Measurements from ENCODE around the gene ACOX3. TPM values are rescaled to one million over a fixed set of nuclear protein-coding genes. Genes with fewer than 3 reads are reported as not detected.

The ACOX3 gene
- total RNA-seq, 1 experiment from 2014 or later, result 17.9 TPM

DNA sequence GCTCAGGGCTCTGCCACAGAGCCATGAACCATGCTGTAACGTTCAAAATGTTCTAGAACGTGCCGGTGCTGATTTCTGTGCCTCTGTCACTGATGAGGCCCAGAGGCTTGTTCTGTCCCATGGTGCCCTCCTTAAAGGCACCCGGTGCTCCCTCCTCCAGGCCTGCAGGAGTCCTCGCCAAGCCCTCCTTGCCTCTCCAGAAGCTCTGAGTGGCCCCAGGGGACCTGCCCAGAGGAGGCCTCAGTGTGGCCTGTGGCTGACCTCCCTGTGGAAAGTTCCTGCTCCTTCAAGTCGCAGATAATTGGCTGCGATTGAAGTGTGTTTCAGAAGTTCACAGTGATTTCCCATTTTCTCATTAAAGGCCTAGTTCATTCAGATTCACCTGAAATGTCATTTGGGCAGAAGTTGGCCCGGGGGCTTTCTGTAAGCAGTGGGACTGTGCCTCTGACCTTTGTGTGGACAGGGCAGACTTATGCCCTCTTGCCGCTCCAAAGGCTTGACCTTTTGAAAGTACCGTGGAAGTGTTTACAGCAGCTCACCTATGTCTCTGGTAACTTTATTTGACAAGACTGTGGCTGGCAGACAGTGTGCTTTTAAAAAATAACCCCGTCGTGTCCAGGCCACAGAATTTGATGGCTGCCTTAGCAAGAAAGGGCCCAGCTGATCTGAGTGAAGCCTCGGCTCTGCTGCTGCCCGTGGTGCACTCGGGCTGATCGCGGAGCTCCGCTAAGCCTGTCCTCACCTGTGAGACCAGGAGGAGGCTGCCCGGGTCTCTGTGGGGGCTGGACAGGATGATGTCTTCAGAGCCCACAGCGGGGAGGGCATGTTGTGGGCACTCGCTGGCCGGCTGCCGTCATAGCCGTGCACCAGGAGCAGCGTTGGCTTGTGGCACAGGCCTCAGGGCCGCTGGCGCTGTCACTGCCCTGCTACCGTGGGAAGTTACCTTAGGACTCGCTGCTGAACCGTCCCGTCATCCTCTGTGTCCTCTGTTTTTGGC lies 25.4 kb upstream of the ACOX3 start:
- intact Hi-C loops (cut with micrococcal nuclease), result loop anchor here (5.0 kb wide), 1 partner anchor 71 kb away; no protein-coding TSS in a partner anchor
- CTCF ChIA-PET, result interaction anchor here (0.7 to 1.4 kb wide), 4 partner anchors 12 to 448 kb away, joined by 3 to 4 read pairs (median 4); no protein-coding TSS in a partner anchor
- no peaks in the 10 kb centered on the region for H3K27me3 Mint-ChIP-seq (ENCODE audit: insufficient read depth, unreplicated experiment)

DNA sequence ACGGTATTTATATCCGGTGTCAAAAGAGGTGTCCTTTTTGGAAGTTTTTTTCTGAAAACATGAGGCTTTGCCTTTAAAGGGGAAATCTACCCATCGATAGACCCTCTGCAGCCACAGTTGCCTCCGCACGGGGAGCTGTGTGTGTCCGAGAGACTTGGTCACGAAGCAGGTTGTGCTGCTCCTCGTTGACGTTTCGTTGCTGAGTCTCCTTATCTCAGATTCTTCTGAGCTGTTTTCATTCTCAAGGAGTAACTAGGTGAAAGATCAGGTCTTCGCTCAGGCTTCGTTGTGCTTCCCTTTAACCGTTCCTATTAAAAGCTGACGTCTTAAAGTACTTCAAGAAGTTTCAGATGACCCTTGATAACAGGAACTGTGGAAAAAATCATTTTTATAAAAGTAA lies 23.9 kb upstream of the ACOX3 start:
- peaks cover 9% of the 10 kb centered on the region for H3K4me1 Mint-ChIP-seq (ENCODE audit: insufficient read depth, unreplicated experiment)
- TF ChIP-seq, protein P1, sequence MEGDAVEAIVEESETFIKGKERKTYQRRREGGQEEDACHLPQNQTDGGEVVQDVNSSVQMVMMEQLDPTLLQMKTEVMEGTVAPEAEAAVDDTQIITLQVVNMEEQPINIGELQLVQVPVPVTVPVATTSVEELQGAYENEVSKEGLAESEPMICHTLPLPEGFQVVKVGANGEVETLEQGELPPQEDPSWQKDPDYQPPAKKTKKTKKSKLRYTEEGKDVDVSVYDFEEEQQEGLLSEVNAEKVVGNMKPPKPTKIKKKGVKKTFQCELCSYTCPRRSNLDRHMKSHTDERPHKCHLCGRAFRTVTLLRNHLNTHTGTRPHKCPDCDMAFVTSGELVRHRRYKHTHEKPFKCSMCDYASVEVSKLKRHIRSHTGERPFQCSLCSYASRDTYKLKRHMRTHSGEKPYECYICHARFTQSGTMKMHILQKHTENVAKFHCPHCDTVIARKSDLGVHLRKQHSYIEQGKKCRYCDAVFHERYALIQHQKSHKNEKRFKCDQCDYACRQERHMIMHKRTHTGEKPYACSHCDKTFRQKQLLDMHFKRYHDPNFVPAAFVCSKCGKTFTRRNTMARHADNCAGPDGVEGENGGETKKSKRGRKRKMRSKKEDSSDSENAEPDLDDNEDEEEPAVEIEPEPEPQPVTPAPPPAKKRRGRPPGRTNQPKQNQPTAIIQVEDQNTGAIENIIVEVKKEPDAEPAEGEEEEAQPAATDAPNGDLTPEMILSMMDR (IDR thresholded peaks at IDR 0.05; ENCODE audit: unreplicated experiment), result no peak
- ChIA-PET CTCF (interaction anchor here (0.7 to 1.0 kb wide), 5 partner anchors 11 to 453 kb away, joined by 3 to 4 read pairs (median 3); no protein-coding TSS in a partner anchor), POLR2A (no interaction called here)
- DNase-seq (ENCODE audit: unreplicated experiment), result no peak
- H3K36me3 Mint-ChIP-seq (ENCODE audit: insufficient read depth, unreplicated experiment), result peaks cover 77% of the 10 kb centered on the region
- BruUV-seq (replicated peaks), result no TSS peak
- no peak overlapping the region for H3K27ac Mint-ChIP-seq (ENCODE audit: low read depth, unreplicated experiment)
- no peaks in the 10 kb centered on the region for H3K9me3 Mint-ChIP-seq (ENCODE audit: unreplicated experiment)
- no peaks in the 10 kb centered on the region for H3K27me3 Mint-ChIP-seq (ENCODE audit: insufficient read depth, unreplicated experiment)
- intact Hi-C loops (cut with micrococcal nuclease), result no loop called here
- no peak overlapping the region for H3K4me3 Mint-ChIP-seq (ENCODE audit: unreplicated experiment)

More for the DNA sequence above, 25.4 kb upstream of the ACOX3 start:
- no peaks in the 10 kb centered on the region for H3K4me1 Mint-ChIP-seq (ENCODE audit: insufficient read depth, unreplicated experiment)
- TF ChIP-seq, protein P1 (IDR thresholded peaks at IDR 0.05; ENCODE audit: unreplicated experiment), result no peak
- no peak for DNase-seq (ENCODE audit: unreplicated experiment)
- H3K4me3 Mint-ChIP-seq (ENCODE audit: unreplicated experiment), result no peak overlapping the region
- no TSS peak for BruUV-seq (replicated peaks)
- H3K9me3 Mint-ChIP-seq (ENCODE audit: unreplicated experiment), result no peaks in the 10 kb centered on the region
- POLR2A ChIA-PET, result interaction anchor here (0.6 kb wide), 1 partner anchor 14 kb away, joined by 3 read pairs; no protein-coding TSS in a partner anchor
- H3K36me3 Mint-ChIP-seq (ENCODE audit: insufficient read depth, unreplicated experiment), result peaks cover 73% of the 10 kb centered on the region
- H3K27ac Mint-ChIP-seq (ENCODE audit: low read depth, unreplicated experiment), result no peak overlapping the region

GRCh38 chr4:8463811-8464210 lies 23.3 kb upstream of the ACOX3 start:
- no peaks in the 10 kb centered on the region for H3K9me3 Mint-ChIP-seq (ENCODE audit: unreplicated experiment)
- H3K4me1 Mint-ChIP-seq (ENCODE audit: insufficient read depth, unreplicated experiment), result peaks cover 9% of the 10 kb centered on the region
- no TSS peak for BruUV-seq (replicated peaks)
- CTCF ChIA-PET, result interaction anchor here (0.7 to 1.0 kb wide), 4 partner anchors 8 to 453 kb away, joined by 3 to 4 read pairs (median 4); no protein-coding TSS in a partner anchor
- no peak overlapping the region for H3K27ac Mint-ChIP-seq (ENCODE audit: low read depth, unreplicated experiment)
- H3K27me3 Mint-ChIP-seq (ENCODE audit: insufficient read depth, unreplicated experiment), result no peaks in the 10 kb centered on the region
- H3K4me3 Mint-ChIP-seq (ENCODE audit: unreplicated experiment), result no peak overlapping the region
- TF ChIP-seq, protein P1 (IDR thresholded peaks at IDR 0.05; ENCODE audit: unreplicated experiment), result no peak
- DNase-seq (ENCODE audit: unreplicated experiment), result no peak
- intact Hi-C loops (cut with micrococcal nuclease), result no loop called here
- POLR2A ChIA-PET, result no interaction called here
- H3K36me3 Mint-ChIP-seq (ENCODE audit: insufficient read depth, unreplicated experiment), result peaks cover 78% of the 10 kb centered on the region

GRCh38 chr4:8461616-8462015 lies 21.1 kb upstream of the ACOX3 start:
- H3K27me3 Mint-ChIP-seq (ENCODE audit: insufficient read depth, unreplicated experiment), result no peaks in the 10 kb centered on the region
- POLR2A ChIA-PET, result no interaction called here
- no peak for DNase-seq (ENCODE audit: unreplicated experiment)
- no peak overlapping the region for H3K27ac Mint-ChIP-seq (ENCODE audit: low read depth, unreplicated experiment)
- no peak overlapping the region for H3K4me3 Mint-ChIP-seq (ENCODE audit: unreplicated experiment)
- peaks cover 9% of the 10 kb centered on the region for H3K4me1 Mint-ChIP-seq (ENCODE audit: insufficient read depth, unreplicated experiment)
- TF ChIP-seq, protein P1 (IDR thresholded peaks at IDR 0.05; ENCODE audit: unreplicated experiment), result no peak
- BruUV-seq (replicated peaks), result no TSS peak
- intact Hi-C loops (cut with micrococcal nuclease), result no loop called here
- CTCF ChIA-PET, result interaction anchor here (0.6 to 2.4 kb wide), 3 partner anchors 8 to 456 kb away, joined by 3 to 5 read pairs (median 3); no protein-coding TSS in a partner anchor
- no peaks in the 10 kb centered on the region for H3K9me3 Mint-ChIP-seq (ENCODE audit: unreplicated experiment)
- peaks cover 76% of the 10 kb centered on the region for H3K36me3 Mint-ChIP-seq (ENCODE audit: insufficient read depth, unreplicated experiment)

Measured in MCF 10A (cell line).